GM18502 (cell line): ENCODE measurements around the gene NDUFA1.
"Not testable (repeated sequence)": the region's sequence is repeated elsewhere in the genome, so short reads cannot be mapped to it uniquely, and the experiment has no call there.

Source experiments
- ATAC-seq: cut with Tn5 transposase; IDR thresholded peaks from one replicate; pipeline ENCODE4 v1.9.1; 2021; ENCODE audit warnings: mild to moderate bottlenecking; ENCODE audit not compliant: unreplicated experiment, poor library complexity

NDUFA1 gene

GRCh38 chrX:119899125-119899524, 27.5 kb downstream of the NDUFA1 start:
- ATAC-seq, result no peak

GRCh38 chrX:119900976-119901375, 29.3 kb downstream of the NDUFA1 start:
- no peak for ATAC-seq

DNA sequence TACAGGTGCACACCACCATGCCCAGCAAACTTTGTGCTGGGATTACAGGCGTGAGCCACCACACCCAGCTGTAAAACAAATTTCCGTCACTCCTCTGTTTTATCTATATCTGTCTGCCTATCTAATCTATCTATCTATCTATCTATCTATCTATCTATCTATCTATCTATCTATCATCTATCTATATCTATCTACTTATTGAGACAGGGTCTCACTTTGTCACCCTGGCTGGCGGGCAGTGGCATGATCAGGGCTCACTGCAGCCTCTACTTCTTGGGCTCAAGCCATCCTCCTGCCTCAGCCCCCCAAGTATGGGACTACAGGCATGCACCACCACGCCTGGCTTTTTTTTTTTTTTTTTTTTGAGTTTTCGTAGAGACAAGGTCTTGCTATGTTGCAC, 44.7 kb downstream of the NDUFA1 start:
- no peak for ATAC-seq

DNA sequence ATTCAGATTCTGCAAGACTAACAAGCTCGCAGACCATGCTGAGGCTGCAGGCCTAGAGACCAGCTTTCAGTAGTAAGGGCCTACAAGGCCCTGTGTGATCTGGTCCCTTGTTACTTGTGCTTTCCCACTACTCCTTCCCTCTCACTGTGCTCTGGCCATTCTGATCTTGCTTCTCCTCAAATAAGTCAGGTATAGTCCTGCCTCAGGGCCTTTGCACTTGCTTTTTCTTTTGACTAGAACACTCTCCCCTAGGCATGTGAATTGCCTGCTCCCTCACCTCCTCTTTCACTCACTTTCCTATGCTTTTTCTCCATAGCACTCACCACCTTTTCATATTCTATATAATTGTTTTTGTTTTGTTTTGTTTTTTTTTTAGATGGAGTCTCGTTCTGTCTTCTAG, 46.2 kb downstream of the NDUFA1 start:
- ATAC-seq, result no peak

GRCh38 chrX:119919835-119920585, 48.4 kb downstream of the NDUFA1 start:
- no peak for ATAC-seq

DNA sequence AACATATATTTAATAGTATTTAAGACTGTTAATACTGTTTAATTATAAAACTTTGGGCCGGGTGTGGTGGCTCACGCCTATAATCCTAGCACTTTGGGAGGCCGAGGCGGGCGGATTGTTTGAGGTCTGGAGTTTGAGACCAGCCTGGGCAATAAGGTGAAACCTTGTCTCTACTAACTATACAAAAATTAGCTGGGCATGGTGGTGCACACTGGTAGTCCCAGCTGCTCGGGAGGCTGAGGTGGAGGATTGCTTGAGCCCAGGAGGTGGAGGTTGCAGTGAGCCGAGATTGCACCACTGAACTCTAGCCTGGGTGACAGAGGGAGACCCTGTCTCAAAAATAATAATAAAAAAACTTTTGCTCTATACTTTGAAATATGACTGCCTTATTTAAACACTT, 50.8 kb downstream of the NDUFA1 start:
- ATAC-seq, result not testable (repeated sequence)
